ENCODE measurements around the gene RRP8.

DNA sequence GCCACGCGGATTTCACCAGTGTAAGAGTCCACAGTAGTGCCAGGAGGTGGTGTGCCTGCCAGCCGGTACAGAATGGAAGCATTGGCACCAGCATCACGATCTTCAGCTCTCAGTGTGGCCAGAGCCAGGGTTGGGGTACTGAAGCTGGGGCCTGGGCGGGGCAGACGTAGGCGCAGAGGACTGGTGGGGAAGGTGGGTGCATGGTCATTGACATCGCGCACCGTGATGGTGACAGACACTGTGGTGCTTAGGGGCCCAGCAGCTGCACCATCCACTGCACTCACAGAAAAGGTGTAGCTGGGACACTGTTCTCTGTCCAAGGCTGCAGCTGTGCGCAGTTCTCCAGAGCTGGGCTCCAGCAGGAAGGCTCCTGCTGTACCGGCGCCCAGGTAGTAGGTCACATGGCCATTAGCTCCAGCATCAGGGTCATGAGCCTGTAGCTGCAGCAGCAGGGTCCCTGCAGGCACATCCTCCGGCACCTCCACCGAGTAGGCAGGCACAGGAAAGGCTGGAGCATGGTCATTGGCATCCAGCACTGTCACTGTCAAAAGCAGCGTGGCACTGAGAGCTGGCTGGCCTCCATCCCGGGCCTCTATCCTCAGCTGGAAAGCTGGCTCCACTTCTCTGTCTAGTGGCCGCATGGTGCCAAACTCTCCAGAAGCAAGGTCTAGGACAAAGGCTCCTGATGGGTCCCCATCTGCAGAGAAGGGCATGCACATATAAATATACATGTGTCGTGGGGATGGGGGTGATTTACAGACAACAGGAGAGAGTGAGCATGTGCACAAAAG lies 23.8 kb upstream of the RRP8 start:
- TF ChIP-seq, protein P1, sequence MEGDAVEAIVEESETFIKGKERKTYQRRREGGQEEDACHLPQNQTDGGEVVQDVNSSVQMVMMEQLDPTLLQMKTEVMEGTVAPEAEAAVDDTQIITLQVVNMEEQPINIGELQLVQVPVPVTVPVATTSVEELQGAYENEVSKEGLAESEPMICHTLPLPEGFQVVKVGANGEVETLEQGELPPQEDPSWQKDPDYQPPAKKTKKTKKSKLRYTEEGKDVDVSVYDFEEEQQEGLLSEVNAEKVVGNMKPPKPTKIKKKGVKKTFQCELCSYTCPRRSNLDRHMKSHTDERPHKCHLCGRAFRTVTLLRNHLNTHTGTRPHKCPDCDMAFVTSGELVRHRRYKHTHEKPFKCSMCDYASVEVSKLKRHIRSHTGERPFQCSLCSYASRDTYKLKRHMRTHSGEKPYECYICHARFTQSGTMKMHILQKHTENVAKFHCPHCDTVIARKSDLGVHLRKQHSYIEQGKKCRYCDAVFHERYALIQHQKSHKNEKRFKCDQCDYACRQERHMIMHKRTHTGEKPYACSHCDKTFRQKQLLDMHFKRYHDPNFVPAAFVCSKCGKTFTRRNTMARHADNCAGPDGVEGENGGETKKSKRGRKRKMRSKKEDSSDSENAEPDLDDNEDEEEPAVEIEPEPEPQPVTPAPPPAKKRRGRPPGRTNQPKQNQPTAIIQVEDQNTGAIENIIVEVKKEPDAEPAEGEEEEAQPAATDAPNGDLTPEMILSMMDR (IDR thresholded peaks at IDR 0.05; ENCODE audit: low read depth, low read length) = no peak
- no peak for TF ChIP-seq EZH2phosphoT487 (IDR thresholded peaks at IDR 0.05; ENCODE audit: low read depth)
